H1 (cell line): ENCODE measurements around the gene DNAH1. TPM values are rescaled to one million over a fixed set of nuclear protein-coding genes. Genes with fewer than 3 reads are reported as not detected.
A peak's percentile ranks its signal among the peaks of the same experiment; 100 is the strongest.

ENCODE experiments used
- CBX8 ChIP-seq: fragments of 300-800, 300-1000 bp; sonication (generic); IDR thresholded peaks from 2 replicates; pipeline ENCODE4 v1.7.1; 2016; ENCODE audit warnings: low read depth, low read length, borderline replicate concordance
- CEBPB ChIP-seq: IDR thresholded peaks from 2 replicates; pipeline ENCODE4 v1.6.1; 2012; ENCODE audit warnings: low read depth, low read length
- CHD2 ChIP-seq: IDR thresholded peaks from 2 replicates; pipeline ENCODE4 v1.6.1; 2012; ENCODE audit warnings: low read length, improper control_type of control experiment
- CREB1 ChIP-seq: IDR thresholded peaks from 2 replicates; pipeline ENCODE4 v1.6.1; 2012; ENCODE audit warnings: inconsistent platforms
- EGR1 ChIP-seq: IDR thresholded peaks from 2 replicates; pipeline ENCODE4 v1.6.1; 2011; ENCODE audit warnings: low read depth, low read length, borderline replicate concordance
- EP300 ChIP-seq, 2 experiments: IDR thresholded peaks; 1 replicate in 1 of 2; 2 replicates in 1 of 2; pipeline ENCODE4 v1.6.1; 2011 to 2012; ENCODE audit warnings: low read depth in 2 of 2, low read length in 2 of 2, mild to moderate bottlenecking in 2 of 2, borderline replicate concordance in 1 of 2, inconsistent platforms in 1 of 2, moderate library complexity in 1 of 2
- GTF2F1 ChIP-seq: IDR thresholded peaks from 2 replicates; pipeline ENCODE4 v1.6.1; 2012; ENCODE audit warnings: low read depth, low read length, improper control_type of control experiment, borderline replicate concordance
- HDAC2 ChIP-seq, 2 experiments: fragments of 300-600 bp in 1 of 2; sonication (generic) in 1 of 2; IDR thresholded peaks; 2 replicates each; pipeline ENCODE4 v1.6.1; 2011 to 2012; ENCODE audit warnings: low read depth in 2 of 2, low read length in 2 of 2, mild to moderate bottlenecking in 2 of 2, moderate library complexity in 2 of 2, borderline replicate concordance in 1 of 2, inconsistent platforms in 1 of 2
- KDM1A ChIP-seq: fragments of 200-600, 300-600 bp; sonication (generic); IDR thresholded peaks from 2 replicates; pipeline ENCODE4 v1.7.1; 2016; ENCODE audit warnings: mild to moderate bottlenecking, low read length, borderline replicate concordance
- KDM4A ChIP-seq: IDR thresholded peaks from one replicate; pipeline ENCODE4 v1.7.1; 2012; ENCODE audit warnings: low read depth, mild to moderate bottlenecking, moderate library complexity, low read length, inconsistent platforms; ENCODE audit not compliant: severe bottlenecking
- MAFK ChIP-seq: IDR thresholded peaks from 2 replicates; pipeline ENCODE4 v1.6.1; 2012; ENCODE audit warnings: low read depth, mild to moderate bottlenecking, improper control_type of control experiment, low read length
- PHF8 ChIP-seq: fragments of 200-600 bp; sonication (generic); conservative IDR thresholded peaks from 2 replicates; pipeline ENCODE4 v1.7.1; 2012; ENCODE audit warnings: low read depth, mild to moderate bottlenecking, inconsistent platforms, low read length, moderate library complexity
- RAD21 ChIP-seq, 2 experiments: IDR thresholded peaks in 1 of 2; conservative IDR thresholded peaks in 1 of 2; 2 replicates each; pipeline ENCODE4 v1.6.1; 2011; ENCODE audit warnings: low read depth in 2 of 2, low read length in 2 of 2, improper control_type of control experiment in 1 of 2, inconsistent platforms in 1 of 2, mild to moderate bottlenecking in 1 of 2, moderate library complexity in 1 of 2
- RXRA ChIP-seq: IDR thresholded peaks from 2 replicates; pipeline ENCODE4 v1.6.1; 2011; ENCODE audit warnings: low read depth, mild to moderate bottlenecking, low read length, moderate library complexity; ENCODE audit not compliant: insufficient read depth
- SIN3A ChIP-seq, 2 experiments: IDR thresholded peaks in 1 of 2; conservative IDR thresholded peaks in 1 of 2; 2 replicates each; pipeline ENCODE4 v1.6.1; 2011 to 2012; ENCODE audit warnings: low read length in 2 of 2, improper control_type of control experiment in 1 of 2, low read depth in 1 of 2, mild to moderate bottlenecking in 1 of 2
- SIX5 ChIP-seq: IDR thresholded peaks from 2 replicates; pipeline ENCODE4 v1.6.1; 2011; ENCODE audit warnings: mild to moderate bottlenecking, low read depth, low read length
- TAF7 ChIP-seq: optimal IDR thresholded peaks from 2 replicates; pipeline ENCODE3; 2011; ENCODE audit warnings: low read depth, mild to moderate bottlenecking, inconsistent platforms, low read length, moderate library complexity, borderline replicate concordance
- TBP ChIP-seq: IDR thresholded peaks from 2 replicates; pipeline ENCODE4 v1.6.1; 2011; ENCODE audit warnings: low read depth, low read length, improper control_type of control experiment
- TEAD4 ChIP-seq: IDR thresholded peaks from 2 replicates; pipeline ENCODE4 v1.6.1; 2012; ENCODE audit warnings: low read depth, low read length, inconsistent platforms, mixed read lengths
- YY1 ChIP-seq: IDR thresholded peaks from 2 replicates; pipeline ENCODE4 v1.6.1; 2011; ENCODE audit warnings: low read depth, mild to moderate bottlenecking, low read length
- polyA plus RNA-seq, 7 experiments: library from polyadenylated mRNA; depleted of rRNA in 3 of 7; stranded (reverse) in 5 of 7; unstranded in 2 of 7; fragments of >200 nt in 5 of 7; fragments of 200-250 nt in 2 of 7; gene quantifications; 1 replicate in 5 of 7; 2 replicates in 1 of 7; 4 replicates in 1 of 7; pipeline versions ENCODE4 v1.2.1 to v1.2.3, GENCODE V29; 2011 to 2013; ENCODE audit warnings: missing spikeins in 2 of 7, mixed read lengths in 2 of 7
- total RNA-seq: library from RNA; stranded (reverse); fragmentation: NEBNext Ultra II Directional; extraction: Animal tissue kit (Norgen Biotek cat#: 25700); gene quantifications from 2 replicates; pipeline ENCODE4 v1.2.1, GENCODE V29; 2021

DNAH1 gene
- total and polyA plus RNA-seq, 2 of the 8 experiments (the other 6 are each of a cell fraction or from before 2014, with no cell fraction given), result 1.0 to 1.5 TPM

- TF ChIP-seq SIX5 (no peak), TBP (peak; percentile 89), RXRA (no peak), TAF7 (peak; percentile 94), EP300 (IDR thresholded peaks at IDR 0.05; ENCODE audit: borderline replicate concordance in 1 of 2, low read depth in 2 of 2, low read length in 2 of 2) (no peak), CHD2 (no peak), RAD21 (IDR thresholded peaks at IDR 0.05 in 1 of 2, conservative IDR thresholded peaks at IDR 0.05 in 1 of 2; ENCODE audit: low read depth in 2 of 2, low read length in 2 of 2) (peak; percentile 23 to 45; a peak in 3 of 4 replicates), CEBPB (no peak), CBX8 (no peak), TEAD4 (no peak; the same call in 1 of the 2 replicates), SIN3A (conservative IDR thresholded peaks at IDR 0.05 in 1 of 2, IDR thresholded peaks at IDR 0.05 in 1 of 2; ENCODE audit: low read depth in 1 of 2, low read length in 2 of 2) (no peak), GTF2F1 (0 out of 2 replicates have a peak, but pooled peaks have one; percentile 8), CREB1 (peak; percentile 88), EGR1 (peak; percentile 92; the same call in 1 of the 2 replicates), HDAC2 (IDR thresholded peaks at IDR 0.05; ENCODE audit: borderline replicate concordance in 1 of 2, low read depth in 2 of 2, low read length in 2 of 2) (no peak), KDM1A (no peak; the same call in 1 of the 2 replicates), MAFK (no peak), KDM4A (no peak), YY1 (peak; percentile 97), PHF8 (peak; percentile 96)
Observed at GRCh38 chr3:52278510-52279069, 37.5 kb upstream of the DNAH1 start, which contains the start of gene WDR82 (continued).
